OCI-LY7 (cell line): ENCODE data around the gene SPPL3. TPM values are rescaled to one million over a fixed set of nuclear protein-coding genes. Genes with fewer than 3 reads are reported as not detected.

ENCODE experiments used
- BruUV-seq: library from RNA; stranded (reverse); fragments of 400-500 nt; replicated peaks from 2 replicates; lab custom pipeline; 2021; lab: Mats Ljungman, UMichigan
- CTCF ChIA-PET: fragments of 300-600 bp; sonication (Branson Sonifier 250); formaldehyde crosslinking; loops from one replicate; lab custom pipeline; 2022; ENCODE audit warnings: antibody characterized with exemption; ENCODE audit not compliant: unreplicated experiment; lab: Charles Lee
- POLR2A ChIA-PET: fragments of 300-600 bp; sonication (Branson Sonifier 250); formaldehyde crosslinking; loops from one replicate; lab custom pipeline; 2022; ENCODE audit warnings: antibody characterized with exemption; lab: Charles Lee
- DNase-seq: peaks from one replicate; pipeline ENCODE4 v3.0.0-alpha.2; 2015; ENCODE audit warnings: low spot score
- H2AFZ ChIP-seq: fragments of 200-600 bp; sonication (generic), shearing (Covaris generic); 2 replicates; pipeline ENCODE4 v1.6.1; 2014; ENCODE audit warnings: mild to moderate bottlenecking, antibody characterized with exemption, low read length, moderate library complexity
- H3K27ac ChIP-seq: fragments of 200-600 bp; sonication (generic); 2 replicates; pipeline ENCODE4 v1.5.1; 2014; ENCODE audit warnings: mixed run types, low read depth, mild to moderate bottlenecking, moderate library complexity, low read length, inconsistent platforms; ENCODE audit not compliant: poor library complexity, severe bottlenecking
- H3K36me3 ChIP-seq: fragments of 200-600 bp; sonication (generic); 2 replicates; pipeline ENCODE4 v1.6.1; 2014; ENCODE audit warnings: mild to moderate bottlenecking, antibody characterized with exemption, low read length, moderate library complexity, mixed read lengths; ENCODE audit not compliant: insufficient read depth
- H3K4me1 ChIP-seq: fragments of 200-600 bp; sonication (generic); 2 replicates; pipeline ENCODE4 v1.5.1; 2014; ENCODE audit warnings: mild to moderate bottlenecking, low read length; ENCODE audit not compliant: insufficient read depth, poor library complexity, severe bottlenecking
- H3K4me2 ChIP-seq: fragments of 200-600 bp; sonication (generic); 2 replicates; pipeline ENCODE4 v1.6.1; 2014; ENCODE audit warnings: mild to moderate bottlenecking, low read length
- H3K4me3 ChIP-seq: fragments of 200-600 bp; sonication (generic); 2 replicates; pipeline ENCODE4 v1.5.1; 2014; ENCODE audit warnings: mild to moderate bottlenecking, low read depth, low read length; ENCODE audit not compliant: poor library complexity, severe bottlenecking
- H3K79me2 ChIP-seq: fragments of 200-600 bp; sonication (generic); 2 replicates; pipeline ENCODE4 v1.6.1; 2016; ENCODE audit warnings: low read depth, mild to moderate bottlenecking, low read length, moderate library complexity, mixed read lengths; ENCODE audit not compliant: insufficient read depth
- H3K9me2 ChIP-seq: fragments of 200-600 bp; sonication (generic); 2 replicates; pipeline ENCODE4 v1.6.1; 2016; ENCODE audit warnings: mild to moderate bottlenecking, low read length, mixed read lengths; ENCODE audit not compliant: insufficient read depth
- H3K9me3 ChIP-seq: fragments of 200-600 bp; sonication (generic); 2 replicates; pipeline ENCODE4 v1.6.1; 2014; ENCODE audit warnings: mild to moderate bottlenecking, mixed run types, low read length, mixed read lengths
- H4K20me1 ChIP-seq: fragments of 200-600 bp; sonication (generic); 2 replicates; pipeline ENCODE4 v1.6.1; 2014; ENCODE audit warnings: mild to moderate bottlenecking, antibody characterized with exemption, low read length, moderate library complexity, mixed read lengths; ENCODE audit not compliant: insufficient read depth
- EZH2phosphoT487 ChIP-seq: fragments of 200-600 bp; sonication (generic); IDR thresholded peaks from 2 replicates; pipeline ENCODE4 v1.6.1; 2018; ENCODE audit warnings: low read depth, borderline replicate concordance, mild to moderate bottlenecking, mixed run types, antibody characterized with exemption, low read length, moderate library complexity, mixed read lengths
- intact Hi-C: fragments of 100-400 bp; cut with micrococcal nuclease; formaldehyde crosslinking; loops from one replicate; pipeline ENCODE4 v1.10.0; 2022; ENCODE audit not compliant: unreplicated experiment
- total RNA-seq, 2 experiments: library from RNA; depleted of rRNA in 1 of 2; stranded (reverse); fragments of >200 nt in 1 of 2; shearing (Covaris generic) in 1 of 2; gene quantifications; 2 replicates each; pipeline ENCODE4 v1.2.3, GENCODE V29; 2014 to 2022
- TF ChIP-seq, protein P1 (sequence below): fragments of 200-600 bp; sonication (generic); conservative IDR thresholded peaks from 2 replicates; pipeline ENCODE4 v1.5.1; 2014; ENCODE audit warnings: mild to moderate bottlenecking, antibody characterized with exemption, low read length, moderate library complexity, mixed read lengths

The SPPL3 gene
- total RNA-seq, 2 experiments from 2014 or later, result 8.6 to 36.6 TPM

DNA sequence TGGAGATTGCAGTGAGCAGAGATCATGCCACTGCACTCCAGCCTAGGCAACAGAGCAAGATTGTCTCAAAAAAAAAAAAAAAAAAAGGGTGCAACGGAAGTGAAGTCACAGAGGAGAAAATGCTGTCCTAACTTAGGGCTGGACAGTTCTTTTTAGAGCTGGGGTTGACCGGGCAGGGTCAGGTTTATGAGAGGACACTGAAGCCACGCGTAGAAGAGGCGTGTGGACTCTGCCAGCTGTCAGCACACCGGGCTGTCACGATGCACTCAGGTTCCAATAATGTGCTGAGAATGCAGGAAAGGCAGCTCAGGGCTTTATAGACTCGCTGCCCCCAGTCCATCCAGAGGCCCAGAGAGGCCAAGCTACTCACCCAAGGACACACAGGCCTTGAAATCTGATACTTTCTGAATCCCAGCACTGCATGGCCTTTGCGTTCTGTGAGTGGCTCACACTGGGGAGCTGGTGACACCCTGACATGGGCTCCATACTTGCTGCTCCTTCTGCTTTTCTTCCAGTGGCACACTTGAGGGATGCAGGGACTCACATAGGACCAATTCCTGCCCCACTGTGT is 28.9 kb upstream of the SPPL3 start:
- POLR2A ChIA-PET, result interaction anchor here (0.6 to 1.4 kb wide), 4 partner anchors 9 to 467 kb away, joined by 3 to 4 read pairs (median 3); no protein-coding TSS in a partner anchor
- DNase-seq, result no peak
- no peak overlapping the region for H3K4me2 ChIP-seq
- no peaks in the 10 kb centered on the region for H3K9me3 ChIP-seq
- H4K20me1 ChIP-seq, result no peaks in the 10 kb centered on the region
- BruUV-seq, result no TSS peak
- no peak overlapping the region for H2AFZ ChIP-seq
- no peaks in the 10 kb centered on the region for H3K79me2 ChIP-seq
- no peak for TF ChIP-seq EZH2phosphoT487
- TF ChIP-seq, protein P1, sequence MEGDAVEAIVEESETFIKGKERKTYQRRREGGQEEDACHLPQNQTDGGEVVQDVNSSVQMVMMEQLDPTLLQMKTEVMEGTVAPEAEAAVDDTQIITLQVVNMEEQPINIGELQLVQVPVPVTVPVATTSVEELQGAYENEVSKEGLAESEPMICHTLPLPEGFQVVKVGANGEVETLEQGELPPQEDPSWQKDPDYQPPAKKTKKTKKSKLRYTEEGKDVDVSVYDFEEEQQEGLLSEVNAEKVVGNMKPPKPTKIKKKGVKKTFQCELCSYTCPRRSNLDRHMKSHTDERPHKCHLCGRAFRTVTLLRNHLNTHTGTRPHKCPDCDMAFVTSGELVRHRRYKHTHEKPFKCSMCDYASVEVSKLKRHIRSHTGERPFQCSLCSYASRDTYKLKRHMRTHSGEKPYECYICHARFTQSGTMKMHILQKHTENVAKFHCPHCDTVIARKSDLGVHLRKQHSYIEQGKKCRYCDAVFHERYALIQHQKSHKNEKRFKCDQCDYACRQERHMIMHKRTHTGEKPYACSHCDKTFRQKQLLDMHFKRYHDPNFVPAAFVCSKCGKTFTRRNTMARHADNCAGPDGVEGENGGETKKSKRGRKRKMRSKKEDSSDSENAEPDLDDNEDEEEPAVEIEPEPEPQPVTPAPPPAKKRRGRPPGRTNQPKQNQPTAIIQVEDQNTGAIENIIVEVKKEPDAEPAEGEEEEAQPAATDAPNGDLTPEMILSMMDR, result no peak
- H3K36me3 ChIP-seq, result no peaks in the 10 kb centered on the region
- no peak overlapping the region for H3K27ac ChIP-seq
- intact Hi-C loops, result no loop called here
- no peak overlapping the region for H3K4me3 ChIP-seq
- H3K9me2 ChIP-seq, result no peaks in the 10 kb centered on the region
- CTCF ChIA-PET, result no interaction called here
- no peaks in the 10 kb centered on the region for H3K4me1 ChIP-seq

DNA sequence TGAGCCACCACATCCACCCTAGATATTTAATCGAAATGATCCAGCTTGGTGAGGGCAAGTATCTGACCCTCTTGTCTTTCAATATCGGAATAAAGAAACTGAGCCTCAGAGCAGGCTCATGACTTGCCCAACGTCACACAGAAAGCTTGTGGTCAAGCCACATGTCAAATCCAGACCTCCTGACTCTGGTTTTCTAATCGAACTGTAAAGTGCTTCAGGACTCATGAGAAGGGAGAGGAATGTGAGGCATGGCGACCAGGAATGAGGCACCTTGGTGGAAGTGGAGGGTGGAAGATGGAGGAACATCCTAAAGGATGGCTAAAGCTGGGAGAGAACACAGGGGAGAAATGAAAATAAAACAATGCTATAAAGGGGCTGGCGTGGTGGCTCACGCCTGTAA is 27.9 kb upstream of the SPPL3 start:
- Histone ChIP-seq H3K4me3 (no peak overlapping the region), H3K79me2 (no peaks in the 10 kb centered on the region), H3K4me1 (no peaks in the 10 kb centered on the region), H3K36me3 (no peaks in the 10 kb centered on the region), H3K4me2 (no peak overlapping the region), H2AFZ (no peak overlapping the region), H3K9me2 (no peaks in the 10 kb centered on the region), H3K9me3 (no peaks in the 10 kb centered on the region), H4K20me1 (no peaks in the 10 kb centered on the region), H3K27ac (no peak overlapping the region)
- TF ChIP-seq, protein P1, result no peak
- no peak for TF ChIP-seq EZH2phosphoT487
- ChIA-PET POLR2A (interaction anchor here (0.6 to 0.7 kb wide), 3 partner anchors 24 to 631 kb away, joined by 3 to 4 read pairs (median 4); no protein-coding TSS in a partner anchor), CTCF (no interaction called here)
- intact Hi-C loops, result no loop called here
- BruUV-seq, result no TSS peak
- no peak for DNase-seq

DNA sequence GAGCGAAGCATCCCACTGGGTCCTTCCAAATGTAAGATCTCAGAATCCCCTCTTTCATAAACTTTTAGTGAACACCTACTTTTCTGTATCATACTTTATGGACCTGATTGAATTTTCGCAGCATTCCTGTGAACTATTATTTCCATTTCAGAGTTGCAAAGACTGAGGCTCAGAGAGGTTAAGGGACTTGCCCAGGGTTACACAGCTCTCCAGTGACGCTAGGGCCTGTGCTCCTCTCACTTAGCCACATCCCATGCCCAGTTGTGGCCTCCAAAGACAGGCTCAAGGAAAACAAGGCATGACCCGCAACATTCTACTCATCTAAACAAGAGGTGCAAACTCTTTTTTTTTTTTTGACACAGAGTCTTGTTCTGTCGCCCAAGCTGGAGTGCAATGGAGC is 25.9 kb upstream of the SPPL3 start:
- BruUV-seq, result no TSS peak
- no peaks in the 10 kb centered on the region for H3K4me1 ChIP-seq

More for the DNA sequence above, 25.9 kb upstream of the SPPL3 start:
- Histone ChIP-seq H3K79me2 (no peaks in the 10 kb centered on the region), H3K4me2 (no peak overlapping the region), H3K9me3 (no peaks in the 10 kb centered on the region), H3K4me3 (no peak overlapping the region), H4K20me1 (no peaks in the 10 kb centered on the region), H3K27ac (no peak overlapping the region), H3K36me3 (no peaks in the 10 kb centered on the region), H3K9me2 (no peaks in the 10 kb centered on the region), H2AFZ (no peak overlapping the region)
- TF ChIP-seq, protein P1, result no peak
- no peak for TF ChIP-seq EZH2phosphoT487
- ChIA-PET CTCF (interaction anchor here (0.7 kb wide), 1 partner anchor 395 kb away, joined by 3 read pairs; no protein-coding TSS in a partner anchor), POLR2A (no interaction called here)
- intact Hi-C loops, result no loop called here
- no peak for DNase-seq
